K562 (cell line): ENCODE data around the gene RDH11. TPM values are rescaled to one million over a fixed set of nuclear protein-coding genes. Genes with fewer than 3 reads are reported as not detected.

ENCODE experiments used
- CREM ChIP-seq: IDR thresholded peaks from 2 replicates; pipeline ENCODE4 v1.6.1; 2014; ENCODE audit warnings: antibody characterized with exemption, low read depth
- HMGXB4 ChIP-seq: sonication (generic); formaldehyde crosslinking; IDR thresholded peaks from 2 replicates; pipeline ENCODE4 v1.8.1; 2023; ENCODE audit warnings: mild to moderate bottlenecking, missing genetic modification reagents
- POLR2G ChIP-seq: fragments of 200-400 bp; formaldehyde crosslinking; IDR thresholded peaks from 2 replicates; pipeline ENCODE4 v1.6.1; 2017; ENCODE audit warnings: low read depth, mild to moderate bottlenecking, antibody characterized with exemption, low read length, moderate library complexity
- PPARD ChIP-seq: fragments of 250-450 bp; sonication (Bioruptor Pico); IDR thresholded peaks from 2 replicates; pipeline ENCODE4 v1.8.0; 2022; ENCODE audit warnings: inconsistent platforms, mild to moderate bottlenecking, moderate library complexity
- SAP30 ChIP-seq: fragments of 200-600 bp; sonication (generic); IDR thresholded peaks from 2 replicates; pipeline ENCODE4 v1.6.1; 2012; ENCODE audit warnings: borderline replicate concordance, low read depth, mild to moderate bottlenecking, moderate library complexity, low read length, control low read depth, inconsistent platforms; ENCODE audit not compliant: insufficient read depth, poor library complexity, severe bottlenecking
- YY1 ChIP-seq, 3 experiments: IDR thresholded peaks; 2 replicates each; pipeline ENCODE4 v1.6.1; 2011; ENCODE audit warnings: low read length in 2 of 3, mild to moderate bottlenecking in 2 of 3, moderate library complexity in 2 of 3, borderline replicate concordance in 1 of 3, control low read depth in 1 of 3, low read depth in 1 of 3; ENCODE audit not compliant: insufficient read depth in 3 of 3, insufficient replicate concordance in 2 of 3, control insufficient read depth in 1 of 3, insufficient read length in 1 of 3; ENCODE audit errors: extremely low read depth in 1 of 3
- ZBTB12 ChIP-seq: fragments of 250-450 bp; sonication (Bioruptor Pico); IDR thresholded peaks from 2 replicates; pipeline ENCODE4 v1.4.0; 2020
- ZNF592 ChIP-seq: fragments of 450-650 bp; IDR thresholded peaks from 2 replicates; pipeline ENCODE4 v1.6.1; 2017; ENCODE audit warnings: antibody characterized with exemption, mild to moderate bottlenecking
- ZNF639 ChIP-seq, 2 experiments: fragments of 200-800 bp in 1 of 2; sonication (Bioruptor generic) in 1 of 2; sonication (generic) in 1 of 2; formaldehyde crosslinking in 1 of 2; IDR thresholded peaks in 1 of 2; conservative IDR thresholded peaks in 1 of 2; 2 replicates each; pipeline versions ENCODE4 v1.5.0 to v1.6.1; 2016 to 2020; ENCODE audit warnings: missing compliant biosample characterization in 1 of 2, missing genetic modification characterization in 1 of 2, missing genetic modification reagents in 1 of 2
- polyA plus RNA-seq, 8 experiments: library from polyadenylated mRNA; depleted of rRNA in 4 of 8; stranded (reverse) in 5 of 8; unstranded in 3 of 8; fragments of >200 nt; fragmentation: Nextera tagmentation in 2 of 8; fragmentation: Illumina TruSeq in 1 of 8; extraction: Ambion mirVana in 2 of 8; extraction: Trizol in 1 of 8; gene quantifications; 2 replicates each; pipeline versions ENCODE4 v1.2.1 to v1.2.3, GENCODE V29; 2011 to 2014; ENCODE audit warnings: inconsistent platforms in 1 of 8, missing spikeins in 1 of 8
- total RNA-seq, 7 experiments: library from RNA; depleted of rRNA in 6 of 7; stranded (reverse); fragments of >200 nt in 6 of 7; fragmentation: Illumina TruSeq in 2 of 7; extraction: Trizol in 2 of 7; gene quantifications; 2 replicates each; pipeline versions ENCODE4 v1.2.1 to v1.2.3, GENCODE V29; 2011 to 2021; ENCODE audit warnings: low replicate concordance in 1 of 7
- TF ChIP-seq, protein P1 (sequence below): sonication (generic); formaldehyde crosslinking; IDR thresholded peaks from 2 replicates; pipeline ENCODE4 v1.8.0; 2022; ENCODE audit warnings: missing genetic modification reagents, mild to moderate bottlenecking, borderline replicate concordance
- TF ChIP-seq, protein P2 (sequence below): sonication (generic); formaldehyde crosslinking; IDR thresholded peaks from 2 replicates; pipeline ENCODE4 v1.5.0; 2020; ENCODE audit warnings: missing genetic modification reagents

RDH11 gene
- total and polyA plus RNA-seq, 9 of the 15 experiments (the other 6 are each of a cell fraction or from before 2014, with no cell fraction given): 50.6 to 172 (median 70.5) TPM

GRCh38 chr14:67674480-67675218, 20.9 kb downstream of the RDH11 start, which contains the start of gene VTI1B (continued):
- TF ChIP-seq HMGXB4 (CRISPR knock-in tag) (peak; percentile 41), ZBTB12 (CRISPR knock-in tag) (0 out of 2 replicates have a peak, but pooled peaks have one; percentile 6), YY1 (IDR thresholded peaks at IDR 0.05; ENCODE audit: borderline replicate concordance in 1 of 3, control insufficient read depth in 1 of 3, extremely low read depth in 1 of 3, insufficient read depth in 3 of 3, insufficient read length in 1 of 3, insufficient replicate concordance in 2 of 3, low read depth in 1 of 3, low read length in 2 of 3) (peak in 2 of 3 experiments; percentile 11 to 45), ZNF639 (CRISPR knock-in tag; conservative IDR thresholded peaks at IDR 0.05 in 1 of 2, IDR thresholded peaks at IDR 0.05 in 1 of 2) (peak in 1 of 2 experiments; percentile 52; a peak in 1 of 4 replicates), SAP30 (peak; percentile 76), PPARD (CRISPR knock-in tag) (no peak), ZNF592 (0 out of 2 replicates have a peak, but pooled peaks have one; percentile 3), POLR2G (peak; percentile 91), CREM (peak; percentile 53)
- TF ChIP-seq, protein P1, sequence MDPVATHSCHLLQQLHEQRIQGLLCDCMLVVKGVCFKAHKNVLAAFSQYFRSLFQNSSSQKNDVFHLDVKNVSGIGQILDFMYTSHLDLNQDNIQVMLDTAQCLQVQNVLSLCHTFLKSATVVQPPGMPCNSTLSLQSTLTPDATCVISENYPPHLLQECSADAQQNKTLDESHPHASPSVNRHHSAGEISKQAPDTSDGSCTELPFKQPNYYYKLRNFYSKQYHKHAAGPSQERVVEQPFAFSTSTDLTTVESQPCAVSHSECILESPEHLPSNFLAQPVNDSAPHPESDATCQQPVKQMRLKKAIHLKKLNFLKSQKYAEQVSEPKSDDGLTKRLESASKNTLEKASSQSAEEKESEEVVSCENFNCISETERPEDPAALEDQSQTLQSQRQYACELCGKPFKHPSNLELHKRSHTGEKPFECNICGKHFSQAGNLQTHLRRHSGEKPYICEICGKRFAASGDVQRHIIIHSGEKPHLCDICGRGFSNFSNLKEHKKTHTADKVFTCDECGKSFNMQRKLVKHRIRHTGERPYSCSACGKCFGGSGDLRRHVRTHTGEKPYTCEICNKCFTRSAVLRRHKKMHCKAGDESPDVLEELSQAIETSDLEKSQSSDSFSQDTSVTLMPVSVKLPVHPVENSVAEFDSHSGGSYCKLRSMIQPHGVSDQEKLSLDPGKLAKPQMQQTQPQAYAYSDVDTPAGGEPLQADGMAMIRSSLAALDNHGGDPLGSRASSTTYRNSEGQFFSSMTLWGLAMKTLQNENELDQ (CRISPR knock-in tag): no peak
- TF ChIP-seq, protein P2, sequence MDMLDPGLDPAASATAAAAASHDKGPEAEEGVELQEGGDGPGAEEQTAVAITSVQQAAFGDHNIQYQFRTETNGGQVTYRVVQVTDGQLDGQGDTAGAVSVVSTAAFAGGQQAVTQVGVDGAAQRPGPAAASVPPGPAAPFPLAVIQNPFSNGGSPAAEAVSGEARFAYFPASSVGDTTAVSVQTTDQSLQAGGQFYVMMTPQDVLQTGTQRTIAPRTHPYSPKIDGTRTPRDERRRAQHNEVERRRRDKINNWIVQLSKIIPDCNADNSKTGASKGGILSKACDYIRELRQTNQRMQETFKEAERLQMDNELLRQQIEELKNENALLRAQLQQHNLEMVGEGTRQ: peak; percentile 11; the same call in 1 of the 2 replicates
